SU-DHL-6 (cell line): Measurements from ENCODE around the gene FERD3L.

ENCODE experiments used
- CTCF ChIP-seq: fragments of 200-600 bp; sonication (generic); IDR thresholded peaks from one replicate; pipeline ENCODE4 v1.5.1; 2017; ENCODE audit warnings: antibody characterized with exemption, mild to moderate bottlenecking, low read length, moderate library complexity; ENCODE audit not compliant: insufficient read depth, poor library complexity, severe bottlenecking
- EZH2phosphoT487 ChIP-seq: fragments of 200-600 bp; sonication (generic), shearing (Covaris generic); conservative IDR thresholded peaks from 2 replicates; pipeline ENCODE4 v1.6.1; 2018; ENCODE audit warnings: mild to moderate bottlenecking, antibody characterized with exemption, low read length, moderate library complexity, mixed read lengths

GRCh38 chr7:19111474-19112273 is 33.5 kb downstream of the FERD3L start:
- no peak for TF ChIP-seq CTCF
- TF ChIP-seq EZH2phosphoT487, result no peak
